GM19099 (cell line): ENCODE results near the gene SH3D19.

ENCODE experiments used
- POLR2A ChIP-seq: IDR thresholded peaks from 3 replicates; pipeline ENCODE4 v1.6.1; 2011; ENCODE audit warnings: low read depth; ENCODE audit not compliant: insufficient read length; ENCODE audit errors: extremely low read depth

SH3D19 gene

DNA sequence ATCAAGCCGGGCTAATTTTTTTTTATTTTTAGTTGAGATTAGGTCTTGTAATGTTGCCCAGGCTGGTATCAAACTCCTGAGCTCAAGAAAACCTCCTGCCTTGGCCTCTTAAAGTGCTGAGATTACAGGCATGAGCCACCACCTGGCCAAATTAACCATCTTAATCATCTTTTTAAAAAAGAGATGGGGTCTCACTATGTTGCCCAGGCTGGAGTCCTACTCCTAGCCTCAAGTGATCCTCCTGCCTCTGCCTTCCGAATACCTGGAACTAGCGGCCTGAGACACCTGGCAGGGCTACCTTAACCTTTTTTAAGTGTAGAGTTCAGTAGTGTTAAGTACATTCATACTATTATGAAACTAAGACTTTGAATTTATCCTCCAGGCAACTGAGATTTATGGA lies 227.6 kb downstream of the SH3D19 start:
- TF ChIP-seq POLR2A: no peak

DNA sequence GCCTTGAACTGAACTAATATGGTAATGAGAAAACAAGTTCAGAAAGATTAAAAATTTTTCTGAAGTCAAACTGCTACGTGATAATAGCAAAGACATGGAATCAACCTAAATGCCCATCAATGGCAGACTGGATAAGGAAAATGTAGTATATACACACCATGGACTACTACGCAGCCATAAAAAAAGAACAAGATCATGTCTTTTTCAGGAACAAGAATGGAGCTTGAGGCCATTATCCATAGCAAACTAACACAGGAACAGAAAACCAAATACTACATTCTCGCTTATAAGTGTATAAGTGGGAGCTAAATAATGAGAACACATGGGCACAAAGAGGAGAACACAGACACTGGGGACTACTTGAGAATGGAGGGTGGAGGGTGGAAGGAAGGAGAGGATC lies 230.3 kb downstream of the SH3D19 start:
- TF ChIP-seq POLR2A: no peak

DNA sequence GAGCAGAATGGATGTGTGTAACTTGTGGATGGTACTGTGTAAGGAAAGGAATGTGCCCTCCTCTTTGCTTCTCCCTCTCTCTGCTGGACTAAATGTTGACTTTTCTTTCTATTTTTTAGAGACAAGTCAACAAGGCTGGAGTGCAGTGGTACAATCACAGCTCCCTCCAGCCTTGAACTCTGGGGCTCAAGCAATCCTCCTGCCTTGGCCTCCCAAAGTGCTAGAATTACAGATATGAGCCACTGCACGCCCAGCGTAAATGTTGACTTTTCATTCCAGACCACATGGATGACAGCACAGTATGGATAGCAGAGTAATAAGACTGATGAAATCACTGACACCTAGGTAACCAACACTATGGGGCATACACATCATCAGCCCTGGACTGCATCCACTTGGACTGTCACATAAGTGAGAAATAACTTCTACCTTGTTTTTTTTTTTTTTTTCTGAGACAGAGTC lies 231.1 kb downstream of the SH3D19 start:
- TF ChIP-seq POLR2A: no peak

DNA sequence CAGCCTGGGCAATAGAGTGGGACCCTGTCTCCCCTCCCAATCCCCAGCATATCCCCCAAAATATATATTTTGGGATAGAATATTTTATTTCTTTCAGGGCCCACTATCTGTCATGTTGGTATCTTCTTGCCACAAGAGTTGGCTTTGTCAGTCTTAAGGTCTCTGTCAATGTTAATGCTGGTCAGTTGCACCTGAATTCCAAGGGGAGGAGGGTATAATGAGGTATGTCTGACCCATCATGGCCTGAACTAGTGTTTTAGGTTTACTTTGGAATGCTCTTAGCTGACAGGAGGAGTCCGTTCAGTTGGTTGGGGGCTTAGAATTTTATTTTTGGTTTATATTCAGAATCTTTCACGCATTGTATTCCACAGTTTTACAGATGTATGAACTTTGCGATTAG lies 232.2 kb downstream of the SH3D19 start:
- TF ChIP-seq POLR2A: no peak

DNA sequence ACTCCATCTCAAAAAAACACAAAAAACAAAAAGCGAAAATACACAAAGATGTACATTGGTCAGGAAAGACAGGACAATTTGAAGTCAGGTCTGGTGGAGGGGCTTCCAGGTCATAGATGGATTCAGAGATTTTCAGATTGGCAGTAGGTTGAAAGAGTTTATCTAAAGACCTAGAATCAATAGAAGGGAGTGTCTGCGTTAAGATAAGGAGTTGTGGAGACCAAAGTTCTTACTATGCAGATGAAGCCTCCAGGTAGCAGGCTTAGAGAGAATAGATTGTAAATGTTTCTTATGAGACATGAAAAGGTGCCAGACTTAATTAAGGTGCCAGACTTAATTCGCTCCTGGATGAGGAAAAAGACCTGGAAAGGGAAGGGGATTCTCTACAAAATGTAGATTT lies 232.9 kb downstream of the SH3D19 start:
- TF ChIP-seq POLR2A: no peak

DNA sequence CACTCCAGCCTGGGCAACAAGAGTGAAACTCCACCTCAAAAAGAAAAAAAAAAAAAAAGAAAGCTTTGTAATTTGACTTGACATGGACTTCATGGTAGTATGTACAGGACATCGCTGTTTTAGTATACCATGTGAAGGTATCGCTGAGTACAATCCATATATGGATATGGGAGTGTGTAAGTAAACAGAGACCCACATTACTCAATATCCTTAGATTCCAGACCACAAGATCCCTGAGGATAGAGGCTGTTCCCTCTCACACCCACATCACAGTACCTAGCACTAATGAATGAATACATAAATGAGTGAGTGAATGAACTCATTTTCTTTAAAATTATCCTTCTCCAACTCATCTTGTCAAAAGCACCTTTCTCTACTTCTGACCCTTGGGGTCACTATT lies 234.4 kb downstream of the SH3D19 start:
- no peak for TF ChIP-seq POLR2A

DNA sequence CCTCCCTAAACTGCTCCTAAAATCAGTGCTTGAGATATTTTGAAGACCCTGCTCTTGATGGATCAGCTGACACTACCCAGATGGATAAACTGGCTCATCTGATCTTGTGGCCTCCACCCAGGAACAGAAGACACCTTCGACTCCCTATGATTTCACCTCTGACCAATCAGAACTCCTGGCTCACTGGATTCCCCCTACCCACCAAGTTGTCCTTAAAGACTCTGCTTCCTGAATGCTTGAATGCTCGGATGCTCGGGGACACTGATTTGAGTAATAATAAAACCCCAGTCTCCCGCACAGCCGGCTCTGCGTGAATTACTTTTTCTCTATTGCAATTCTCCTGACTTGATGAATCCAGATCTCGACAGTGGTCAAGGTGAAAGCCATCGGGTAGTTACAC lies 237.9 kb downstream of the SH3D19 start:
- no peak for TF ChIP-seq POLR2A

DNA sequence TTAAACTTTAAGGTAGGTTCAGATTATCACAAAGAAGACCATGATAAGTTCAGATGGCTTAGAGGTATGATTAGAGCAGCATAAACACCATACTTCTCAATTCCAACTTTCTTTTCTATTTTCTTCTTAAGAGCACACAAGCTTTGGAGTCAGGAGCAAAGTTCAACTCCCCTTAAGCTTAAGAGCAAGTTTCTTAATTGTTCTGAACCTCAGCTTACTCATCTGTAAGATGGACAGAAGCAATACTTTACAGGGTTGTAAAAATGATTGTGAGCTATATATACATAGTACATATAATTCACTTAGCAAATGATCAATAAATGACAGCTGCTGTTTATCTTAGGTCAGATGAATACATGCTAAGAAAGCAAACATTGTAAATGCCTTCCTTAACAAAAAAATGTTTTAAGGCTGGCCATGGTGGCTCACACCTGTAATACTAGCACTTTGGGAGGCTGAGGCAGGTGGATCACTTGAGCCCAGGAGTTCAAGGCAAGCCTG lies 250.9 kb downstream of the SH3D19 start:
- no peak for TF ChIP-seq POLR2A
